Measurements from ENCODE around the gene NARS2. TPM values are rescaled to one million over a fixed set of nuclear protein-coding genes. Genes with fewer than 3 reads are reported as not detected.

NARS2 gene
- polyA plus RNA-seq, 1 experiment, result 18.4 TPM

- ChIA-PET CTCF (interaction anchor here (2.1 kb wide), 1 partner anchor 164 kb away, joined by 10 read pairs; no protein-coding TSS in a partner anchor), POLR2A (no interaction called here)
- no peak overlapping the region for H3K27ac ChIP-seq (ENCODE audit: low read depth, low read length)
- TF ChIP-seq CTCF (IDR thresholded peaks at IDR 0.05; ENCODE audit: low read depth, low read length), result no peak
- H3K27me3 ChIP-seq (ENCODE audit: control insufficient read depth, insufficient read depth, low read length), result no peaks in the 10 kb centered on the region
- no peak overlapping the region for H3K4me3 ChIP-seq (ENCODE audit: low read depth, low read length)
- H3K9me3 ChIP-seq (ENCODE audit: control insufficient read depth, insufficient read depth, low read length), result no peaks in the 10 kb centered on the region
- no peak for DNase-seq (ENCODE audit: low read depth, low spot score)
These were observed 174.5 kb downstream of the NARS2 start for GRCh38 chr11:78400116-78400515.

- CTCF ChIA-PET, result interaction anchor here (1.3 to 2.1 kb wide), 2 partner anchors 21 to 165 kb away, joined by 3 to 10 read pairs; no protein-coding TSS in a partner anchor
- DNase-seq (ENCODE audit: low read depth, low spot score), result no peak
- TF ChIP-seq CTCF (IDR thresholded peaks at IDR 0.05; ENCODE audit: low read depth, low read length), result no peak
- Histone ChIP-seq H3K27me3 (ENCODE audit: control insufficient read depth, insufficient read depth, low read length) (no peaks in the 10 kb centered on the region), H3K27ac (ENCODE audit: low read depth, low read length) (no peak overlapping the region), H3K4me3 (ENCODE audit: low read depth, low read length) (no peak overlapping the region), H3K9me3 (ENCODE audit: control insufficient read depth, insufficient read depth, low read length) (no peaks in the 10 kb centered on the region)
- POLR2A ChIA-PET, result no interaction called here
These were observed 175.5 kb downstream of the NARS2 start for GRCh38 chr11:78399136-78399535.

- DNase-seq (ENCODE audit: low read depth, low spot score), result no peak
- H3K4me3 ChIP-seq (ENCODE audit: low read depth, low read length), result no peak overlapping the region
- no peaks in the 10 kb centered on the region for H3K9me3 ChIP-seq (ENCODE audit: control insufficient read depth, insufficient read depth, low read length)
- no peak overlapping the region for H3K27ac ChIP-seq (ENCODE audit: low read depth, low read length)
- POLR2A ChIA-PET, result no interaction called here
- CTCF ChIA-PET, result interaction anchor here (1.3 to 2.1 kb wide), 2 partner anchors 22 to 166 kb away, joined by 3 to 10 read pairs; no protein-coding TSS in a partner anchor
- no peak for TF ChIP-seq CTCF (IDR thresholded peaks at IDR 0.05; ENCODE audit: low read depth, low read length)
- H3K27me3 ChIP-seq (ENCODE audit: control insufficient read depth, insufficient read depth, low read length), result no peaks in the 10 kb centered on the region
These were observed 175.9 kb downstream of the NARS2 start for GRCh38 chr11:78398715-78399114.

- Histone ChIP-seq H3K27me3 (ENCODE audit: control insufficient read depth, insufficient read depth, low read length) (no peaks in the 10 kb centered on the region), H3K27ac (ENCODE audit: low read depth, low read length) (no peak overlapping the region), H3K4me3 (ENCODE audit: low read depth, low read length) (no peak overlapping the region), H3K9me3 (ENCODE audit: control insufficient read depth, insufficient read depth, low read length) (no peaks in the 10 kb centered on the region)
- DNase-seq (ENCODE audit: low read depth, low spot score), result no peak
- TF ChIP-seq CTCF (IDR thresholded peaks at IDR 0.05; ENCODE audit: low read depth, low read length), result no peak
- POLR2A ChIA-PET, result no interaction called here
- CTCF ChIA-PET, result no interaction called here
These were observed 177.3 kb downstream of the NARS2 start for GRCh38 chr11:78397398-78397797.

GRCh38 chr11:78395597-78395996 is 179.1 kb downstream of the NARS2 start:
- DNase-seq (ENCODE audit: low read depth, low spot score), result no peak
- ChIA-PET POLR2A (no interaction called here), CTCF (no interaction called here)
- Histone ChIP-seq H3K27me3 (ENCODE audit: control insufficient read depth, insufficient read depth, low read length) (no peaks in the 10 kb centered on the region), H3K9me3 (ENCODE audit: control insufficient read depth, insufficient read depth, low read length) (no peaks in the 10 kb centered on the region), H3K27ac (ENCODE audit: low read depth, low read length) (no peak overlapping the region), H3K4me3 (ENCODE audit: low read depth, low read length) (no peak overlapping the region)
- no peak for TF ChIP-seq CTCF (IDR thresholded peaks at IDR 0.05; ENCODE audit: low read depth, low read length)

Data from AG04450 (cell line).